Thyroid gland (tissue), 4 donors: ENCODE results near the gene PARD3B.

ENCODE experiments used
- CTCF ChIP-seq, 6 experiments: fragments of 200-600 bp in 3 of 6; fragments of 450-650 bp in 3 of 6; sonication (generic) in 3 of 6; IDR thresholded peaks; one replicate each; pipeline ENCODE4 v1.5.1; 2016 to 2019; ENCODE audit warnings: antibody characterized with exemption in 6 of 6, mild to moderate bottlenecking in 2 of 6, inconsistent platforms in 1 of 6, moderate library complexity in 1 of 6
- POLR2A ChIP-seq, 2 donors: fragments of 450-650 bp; IDR thresholded peaks; one replicate each; pipeline ENCODE4 v1.6.1; 2017; ENCODE audit warnings: antibody characterized with exemption in 2 of 2, mild to moderate bottlenecking in 2 of 2, moderate library complexity in 1 of 2

GRCh38 chr2:204604061-204604460 lies 58.8 kb downstream of the PARD3B start:
- TF ChIP-seq POLR2A (IDR thresholded peaks at IDR 0.05), result no peak
- no peak for TF ChIP-seq CTCF (IDR thresholded peaks at IDR 0.05)
